GM12891 (cell line): ENCODE results near the gene SMARCA1.

ENCODE experiments used
- POLR2A ChIP-seq: IDR thresholded peaks from 2 replicates; pipeline ENCODE4 v1.6.1; 2011; ENCODE audit warnings: low read depth, low read length, control low read depth
- POLR2AphosphoS5 ChIP-seq: IDR thresholded peaks from 2 replicates; pipeline ENCODE4 v1.6.1; 2011; ENCODE audit warnings: low read depth, low read length, control low read depth
- SPI1 ChIP-seq: IDR thresholded peaks from 2 replicates; pipeline ENCODE4 v1.6.1; 2011; ENCODE audit warnings: low read depth, low read length, control low read depth

DNA sequence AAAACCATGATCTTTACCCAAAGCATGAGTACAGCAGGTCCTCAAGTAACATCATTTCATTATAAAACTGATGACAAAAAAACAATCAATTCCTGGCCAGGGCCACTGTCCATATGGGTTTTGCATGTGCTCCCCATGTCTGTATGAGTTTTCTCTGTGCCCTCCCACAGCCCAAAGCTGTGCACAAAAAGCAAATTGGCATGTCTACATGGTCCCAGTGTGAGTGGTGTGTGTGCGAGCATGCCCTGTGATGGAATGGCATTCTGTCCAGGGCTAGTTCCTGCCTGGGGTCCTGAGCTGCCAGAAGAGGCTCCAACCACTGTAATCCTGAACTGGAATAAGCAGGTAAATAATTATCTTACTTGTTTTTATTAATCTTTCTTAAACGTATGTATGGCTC is 28.4 kb downstream of the SMARCA1 start:
- TF ChIP-seq POLR2A (no peak), POLR2AphosphoS5 (no peak), SPI1 (no peak)
